ENCODE results near the gene VPS8.

GRCh38 chr3:185029086-185029485 is 217.1 kb downstream of the VPS8 start:
- no peak for TF ChIP-seq CTCF (IDR thresholded peaks at IDR 0.05; ENCODE audit: low read depth, low read length, missing input control)
- TF ChIP-seq MAX (IDR thresholded peaks at IDR 0.05) = no peak
- no peak for TF ChIP-seq GABPA (IDR thresholded peaks at IDR 0.05 in 1 of 2, conservative IDR thresholded peaks at IDR 0.05 in 1 of 2)
- no peak for TF ChIP-seq FOXA1 (IDR thresholded peaks at IDR 0.05)
- TF ChIP-seq REST (IDR thresholded peaks at IDR 0.05) = no peak
- no peak for TF ChIP-seq SP1 (IDR thresholded peaks at IDR 0.05)
- TF ChIP-seq TAF1 (conservative IDR thresholded peaks at IDR 0.05) = no peak
- no peak for TF ChIP-seq RAD21 (IDR thresholded peaks at IDR 0.05)

Measured in liver (tissue), 3 donors.